Measurements from ENCODE around the gene ZNF277. TPM values are rescaled to one million over a fixed set of nuclear protein-coding genes. Genes with fewer than 3 reads are reported as not detected.

The ZNF277 gene
- polyA plus RNA-seq, 1 donor (not counting 4 experiments of a cell fraction or from before 2014, with no cell fraction given) = 20.2 TPM

- Histone ChIP-seq H3K79me2 (ENCODE audit: control insufficient read depth, insufficient read depth, low read length) (peaks cover 28% of the 10 kb centered on the region), H3K4me2 (ENCODE audit: control insufficient read depth, extremely low read depth, insufficient read depth, low read depth, low read length) (no peak overlapping the region)
These were observed 45.7 kb upstream of the ZNF277 start for GRCh38 chr7:112160771-112161150.

GRCh38 chr7:112161253-112162141, 45.0 kb upstream of the ZNF277 start:
- Histone ChIP-seq H3K27me3 (ENCODE audit: control insufficient read depth, extremely low read depth, insufficient read depth, low read length) (no peaks in the 10 kb centered on the region), H3K9me1 (ENCODE audit: control insufficient read depth, extremely low read depth, insufficient read depth, low read length) (no peaks in the 10 kb centered on the region), H3K4me1 (ENCODE audit: control insufficient read depth, extremely low read depth, insufficient read depth, low read length) (peaks cover 15% of the 10 kb centered on the region), H2AFZ (ENCODE audit: control insufficient read depth, low read length) (no peak overlapping the region), H4K20me1 (ENCODE audit: control insufficient read depth, extremely low read depth, insufficient read depth, low read length) (no peaks in the 10 kb centered on the region), H3K36me3 (ENCODE audit: control insufficient read depth in 2 of 2, extremely low read depth in 1 of 2, insufficient read depth in 2 of 2, low read length in 2 of 2) (no peaks in the 10 kb centered on the region), H3K27ac (ENCODE audit: control insufficient read depth, insufficient read depth, low read length) (no peak overlapping the region), H3K79me2 (ENCODE audit: control insufficient read depth, insufficient read depth, low read length) (peaks cover 26% of the 10 kb centered on the region), H3K4me2 (ENCODE audit: control insufficient read depth, extremely low read depth, insufficient read depth, low read depth, low read length) (no peak overlapping the region), H3K9ac (ENCODE audit: control insufficient read depth, extremely low read depth, insufficient read depth, low read length) (no peak overlapping the region), H3K9me3 (ENCODE audit: control insufficient read depth, low read depth, low read length) (no peaks in the 10 kb centered on the region), H3K4me3 (ENCODE audit: control insufficient read depth in 2 of 3, extremely low read depth in 1 of 3, insufficient read depth in 2 of 3, low read depth in 1 of 3, low read length in 3 of 3) (no peak overlapping the region)
- dilution Hi-C loops (cut with MboI; ENCODE audit: extremely low pct_ligation_motif_present, low sequenced_read_pairs) = no loop called here
- no peak for DNase-seq (ENCODE audit: low read depth, low spot score)
- FAIRE-seq = peak; percentile 46
- TF ChIP-seq, protein P1, sequence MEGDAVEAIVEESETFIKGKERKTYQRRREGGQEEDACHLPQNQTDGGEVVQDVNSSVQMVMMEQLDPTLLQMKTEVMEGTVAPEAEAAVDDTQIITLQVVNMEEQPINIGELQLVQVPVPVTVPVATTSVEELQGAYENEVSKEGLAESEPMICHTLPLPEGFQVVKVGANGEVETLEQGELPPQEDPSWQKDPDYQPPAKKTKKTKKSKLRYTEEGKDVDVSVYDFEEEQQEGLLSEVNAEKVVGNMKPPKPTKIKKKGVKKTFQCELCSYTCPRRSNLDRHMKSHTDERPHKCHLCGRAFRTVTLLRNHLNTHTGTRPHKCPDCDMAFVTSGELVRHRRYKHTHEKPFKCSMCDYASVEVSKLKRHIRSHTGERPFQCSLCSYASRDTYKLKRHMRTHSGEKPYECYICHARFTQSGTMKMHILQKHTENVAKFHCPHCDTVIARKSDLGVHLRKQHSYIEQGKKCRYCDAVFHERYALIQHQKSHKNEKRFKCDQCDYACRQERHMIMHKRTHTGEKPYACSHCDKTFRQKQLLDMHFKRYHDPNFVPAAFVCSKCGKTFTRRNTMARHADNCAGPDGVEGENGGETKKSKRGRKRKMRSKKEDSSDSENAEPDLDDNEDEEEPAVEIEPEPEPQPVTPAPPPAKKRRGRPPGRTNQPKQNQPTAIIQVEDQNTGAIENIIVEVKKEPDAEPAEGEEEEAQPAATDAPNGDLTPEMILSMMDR (optimal IDR thresholded peaks at IDR 0.05 in 1 of 3, IDR thresholded peaks at IDR 0.05 in 1 of 3, conservative IDR thresholded peaks at IDR 0.05 in 1 of 3; ENCODE audit: extremely low read depth in 1 of 3, insufficient read depth in 2 of 3, low read length in 3 of 3) = no peak
- no peak for TF ChIP-seq EZH2 (IDR thresholded peaks at IDR 0.05; ENCODE audit: low read length)

More at GRCh38 chr7:112160771-112161150, 45.7 kb upstream of the ZNF277 start:
- Histone ChIP-seq H3K4me3 (ENCODE audit: control insufficient read depth in 2 of 3, extremely low read depth in 1 of 3, insufficient read depth in 2 of 3, low read depth in 1 of 3, low read length in 3 of 3) (no peak overlapping the region), H3K36me3 (ENCODE audit: control insufficient read depth in 2 of 2, extremely low read depth in 1 of 2, insufficient read depth in 2 of 2, low read length in 2 of 2) (no peaks in the 10 kb centered on the region), H3K27ac (ENCODE audit: control insufficient read depth, insufficient read depth, low read length) (no peak overlapping the region), H3K9ac (ENCODE audit: control insufficient read depth, extremely low read depth, insufficient read depth, low read length) (no peak overlapping the region), H3K9me3 (ENCODE audit: control insufficient read depth, low read depth, low read length) (no peaks in the 10 kb centered on the region), H4K20me1 (ENCODE audit: control insufficient read depth, extremely low read depth, insufficient read depth, low read length) (no peaks in the 10 kb centered on the region), H2AFZ (ENCODE audit: control insufficient read depth, low read length) (no peak overlapping the region), H3K9me1 (ENCODE audit: control insufficient read depth, extremely low read depth, insufficient read depth, low read length) (no peaks in the 10 kb centered on the region), H3K27me3 (ENCODE audit: control insufficient read depth, extremely low read depth, insufficient read depth, low read length) (no peaks in the 10 kb centered on the region), H3K4me1 (ENCODE audit: control insufficient read depth, extremely low read depth, insufficient read depth, low read length) (peaks cover 15% of the 10 kb centered on the region)
- FAIRE-seq (no peak), DNase-seq (ENCODE audit: low read depth, low spot score) (no peak)
- TF ChIP-seq, protein P1 (optimal IDR thresholded peaks at IDR 0.05 in 1 of 3, IDR thresholded peaks at IDR 0.05 in 1 of 3, conservative IDR thresholded peaks at IDR 0.05 in 1 of 3; ENCODE audit: extremely low read depth in 1 of 3, insufficient read depth in 2 of 3, low read length in 3 of 3) = no peak
- TF ChIP-seq EZH2 (IDR thresholded peaks at IDR 0.05; ENCODE audit: low read length) = no peak
- dilution Hi-C loops (cut with MboI; ENCODE audit: extremely low pct_ligation_motif_present, low sequenced_read_pairs) = no loop called here
